HepG2 (cell line): ENCODE data around the gene TLE1. TPM values are rescaled to one million over a fixed set of nuclear protein-coding genes. Genes with fewer than 3 reads are reported as not detected.

Experiments
- CREB1 ChIP-seq, 2 experiments: fragments of 450-650 bp in 1 of 2; IDR thresholded peaks; 2 replicates each; pipeline ENCODE4 v1.6.1; 2016 to 2017; ENCODE audit warnings: control low read depth in 1 of 2, mild to moderate bottlenecking in 1 of 2, missing compliant biosample characterization in 1 of 2, missing genetic modification characterization in 1 of 2
- FOSL1 ChIP-seq: sonication (generic); formaldehyde crosslinking; IDR thresholded peaks from 2 replicates; pipeline ENCODE4 v1.9.0; 2021; ENCODE audit warnings: missing genetic modification reagents, borderline replicate concordance
- GATAD2A ChIP-seq: IDR thresholded peaks from 2 replicates; pipeline ENCODE4 v1.6.1; 2016
- ISL2 ChIP-seq: sonication (generic); formaldehyde crosslinking; IDR thresholded peaks from 2 replicates; pipeline ENCODE4 v1.5.0; 2020; ENCODE audit warnings: missing genetic modification reagents
- MYC ChIP-seq: sonication (generic); formaldehyde crosslinking; IDR thresholded peaks from 2 replicates; pipeline ENCODE4 v1.9.0; 2021; ENCODE audit warnings: missing genetic modification reagents, borderline replicate concordance
- POGZ ChIP-seq: sonication (generic); formaldehyde crosslinking; IDR thresholded peaks from 2 replicates; pipeline ENCODE4 v1.4.0; 2020; ENCODE audit warnings: mild to moderate bottlenecking, missing genetic modification reagents
- SOX13 ChIP-seq, 3 experiments: fragments of 450-650 bp in 1 of 3; sonication (generic) in 1 of 3; formaldehyde crosslinking in 1 of 3; IDR thresholded peaks in 2 of 3; conservative IDR thresholded peaks in 1 of 3; 2 replicates each; pipeline versions ENCODE4 v1.5.0 to v1.6.1; 2016 to 2020; ENCODE audit warnings: antibody characterized with exemption in 1 of 3, mild to moderate bottlenecking in 1 of 3, missing compliant biosample characterization in 1 of 3, missing genetic modification reagents in 1 of 3, moderate library complexity in 1 of 3
- TARDBP ChIP-seq: sonication (generic); formaldehyde crosslinking; IDR thresholded peaks from 2 replicates; pipeline ENCODE4 v1.8.0; 2022; ENCODE audit warnings: mild to moderate bottlenecking, missing genetic modification reagents
- TGIF2 ChIP-seq: IDR thresholded peaks from 2 replicates; pipeline ENCODE4 v1.6.1; 2016; ENCODE audit warnings: control low read depth, missing compliant biosample characterization
- ZNF331 ChIP-seq: sonication (generic); formaldehyde crosslinking; IDR thresholded peaks from 2 replicates; pipeline ENCODE4 v1.4.0; 2020; ENCODE audit warnings: missing genetic modification reagents
- ZNF354B ChIP-seq: sonication (generic); formaldehyde crosslinking; IDR thresholded peaks from 2 replicates; pipeline ENCODE4 v1.8.0; 2022; ENCODE audit warnings: mild to moderate bottlenecking, missing genetic modification reagents
- ZNF644 ChIP-seq: IDR thresholded peaks from 2 replicates; pipeline ENCODE4 v1.6.1; 2016; ENCODE audit warnings: low read depth
- ZNF7 ChIP-seq: IDR thresholded peaks from 2 replicates; pipeline ENCODE4 v1.6.1; 2016; ENCODE audit warnings: missing biosample characterization, missing genetic modification reagents
- polyA plus RNA-seq, 8 experiments: library from polyadenylated mRNA; depleted of rRNA in 3 of 8; stranded (reverse) in 7 of 8; unstranded in 1 of 8; fragments of >200 nt; fragmentation: Illumina TruSeq in 4 of 8; extraction: Trizol in 4 of 8; gene quantifications; 2 replicates each; pipeline versions ENCODE4 v1.2.1 to v1.2.3, GENCODE V29; 2011 to 2016; ENCODE audit warnings: low read depth in 4 of 8, missing spikeins in 1 of 8, mixed read lengths in 1 of 8; ENCODE audit not compliant: insufficient read depth in 1 of 8
- total RNA-seq, 5 experiments: library from RNA; depleted of rRNA; stranded (reverse); fragments of >200 nt; fragmentation: Illumina TruSeq; extraction: Trizol; gene quantifications; 2 replicates each; pipeline ENCODE4 v1.2.3, GENCODE V29; 2016; ENCODE audit warnings: low read depth in 1 of 5
- TF ChIP-seq, protein P1 (sequence below): sonication (generic); formaldehyde crosslinking; IDR thresholded peaks from 2 replicates; pipeline ENCODE4 v1.4.0; 2020; ENCODE audit warnings: missing genetic modification reagents, mild to moderate bottlenecking, borderline replicate concordance
- TF ChIP-seq, protein P2 (sequence below): sonication (generic); formaldehyde crosslinking; IDR thresholded peaks from 2 replicates; pipeline ENCODE4 v1.4.0; 2020; ENCODE audit warnings: missing genetic modification reagents, borderline replicate concordance
- TF ChIP-seq, protein P3 (sequence below): IDR thresholded peaks from 2 replicates; pipeline ENCODE4 v1.4.0; 2020; ENCODE audit warnings: mild to moderate bottlenecking, missing genetic modification reagents

Gene TLE1
- total and polyA plus RNA-seq, 2 of the 13 experiments (the other 11 are each of a cell fraction or from before 2014, with no cell fraction given) = 35.9 to 109 TPM

DNA sequence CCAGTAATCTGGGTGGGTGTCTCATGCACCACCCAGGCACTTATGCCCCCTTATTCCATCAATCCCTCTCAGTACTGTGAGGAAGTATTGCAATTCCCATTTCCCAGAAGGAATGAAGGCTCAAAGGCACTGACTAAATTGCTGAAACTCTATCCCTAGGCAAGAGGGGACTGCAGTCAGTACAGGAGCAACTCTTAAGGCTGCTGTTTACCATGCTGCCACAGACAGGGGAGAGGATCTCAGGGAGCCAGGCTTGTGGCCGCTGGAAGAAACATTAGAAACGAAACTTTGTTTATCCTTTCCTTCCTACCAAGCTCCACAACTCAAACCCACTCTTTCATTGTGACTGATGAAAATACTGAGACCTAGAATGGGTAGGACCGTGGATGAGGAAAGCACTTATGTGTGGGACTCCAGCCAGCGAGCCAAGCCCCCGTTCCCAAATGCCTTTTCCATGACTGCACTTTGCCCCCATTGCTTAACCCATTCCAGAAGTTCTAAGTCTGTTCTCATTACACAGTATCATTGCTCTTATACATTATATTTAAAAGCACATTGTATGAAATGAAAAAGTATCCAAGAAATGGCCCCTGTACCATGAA is 54.3 kb downstream of the TLE1 start (continued):
- TF ChIP-seq, protein P1, sequence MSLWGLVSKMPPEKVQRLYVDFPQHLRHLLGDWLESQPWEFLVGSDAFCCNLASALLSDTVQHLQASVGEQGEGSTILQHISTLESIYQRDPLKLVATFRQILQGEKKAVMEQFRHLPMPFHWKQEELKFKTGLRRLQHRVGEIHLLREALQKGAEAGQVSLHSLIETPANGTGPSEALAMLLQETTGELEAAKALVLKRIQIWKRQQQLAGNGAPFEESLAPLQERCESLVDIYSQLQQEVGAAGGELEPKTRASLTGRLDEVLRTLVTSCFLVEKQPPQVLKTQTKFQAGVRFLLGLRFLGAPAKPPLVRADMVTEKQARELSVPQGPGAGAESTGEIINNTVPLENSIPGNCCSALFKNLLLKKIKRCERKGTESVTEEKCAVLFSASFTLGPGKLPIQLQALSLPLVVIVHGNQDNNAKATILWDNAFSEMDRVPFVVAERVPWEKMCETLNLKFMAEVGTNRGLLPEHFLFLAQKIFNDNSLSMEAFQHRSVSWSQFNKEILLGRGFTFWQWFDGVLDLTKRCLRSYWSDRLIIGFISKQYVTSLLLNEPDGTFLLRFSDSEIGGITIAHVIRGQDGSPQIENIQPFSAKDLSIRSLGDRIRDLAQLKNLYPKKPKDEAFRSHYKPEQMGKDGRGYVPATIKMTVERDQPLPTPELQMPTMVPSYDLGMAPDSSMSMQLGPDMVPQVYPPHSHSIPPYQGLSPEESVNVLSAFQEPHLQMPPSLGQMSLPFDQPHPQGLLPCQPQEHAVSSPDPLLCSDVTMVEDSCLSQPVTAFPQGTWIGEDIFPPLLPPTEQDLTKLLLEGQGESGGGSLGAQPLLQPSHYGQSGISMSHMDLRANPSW (CRISPR knock-in tag) = no peak
- peak; percentile 44; the same call in 1 of the 2 replicates for TF ChIP-seq POGZ
- 0 out of 2 replicates have a peak, but pooled peaks have one; percentile 25 for TF ChIP-seq ISL2
- TF ChIP-seq TGIF2 (CRISPR knock-in tag) = 0 out of 2 replicates have a peak, but pooled peaks have one; percentile 32
- TF ChIP-seq ZNF644 (CRISPR knock-in tag) = peak; percentile 74; the same call in 1 of the 2 replicates
- no peak for TF ChIP-seq FOSL1 (CRISPR knock-in tag)
- 0 out of 2 replicates have a peak, but pooled peaks have one; percentile 18 for TF ChIP-seq ZNF331
- TF ChIP-seq, protein P2, sequence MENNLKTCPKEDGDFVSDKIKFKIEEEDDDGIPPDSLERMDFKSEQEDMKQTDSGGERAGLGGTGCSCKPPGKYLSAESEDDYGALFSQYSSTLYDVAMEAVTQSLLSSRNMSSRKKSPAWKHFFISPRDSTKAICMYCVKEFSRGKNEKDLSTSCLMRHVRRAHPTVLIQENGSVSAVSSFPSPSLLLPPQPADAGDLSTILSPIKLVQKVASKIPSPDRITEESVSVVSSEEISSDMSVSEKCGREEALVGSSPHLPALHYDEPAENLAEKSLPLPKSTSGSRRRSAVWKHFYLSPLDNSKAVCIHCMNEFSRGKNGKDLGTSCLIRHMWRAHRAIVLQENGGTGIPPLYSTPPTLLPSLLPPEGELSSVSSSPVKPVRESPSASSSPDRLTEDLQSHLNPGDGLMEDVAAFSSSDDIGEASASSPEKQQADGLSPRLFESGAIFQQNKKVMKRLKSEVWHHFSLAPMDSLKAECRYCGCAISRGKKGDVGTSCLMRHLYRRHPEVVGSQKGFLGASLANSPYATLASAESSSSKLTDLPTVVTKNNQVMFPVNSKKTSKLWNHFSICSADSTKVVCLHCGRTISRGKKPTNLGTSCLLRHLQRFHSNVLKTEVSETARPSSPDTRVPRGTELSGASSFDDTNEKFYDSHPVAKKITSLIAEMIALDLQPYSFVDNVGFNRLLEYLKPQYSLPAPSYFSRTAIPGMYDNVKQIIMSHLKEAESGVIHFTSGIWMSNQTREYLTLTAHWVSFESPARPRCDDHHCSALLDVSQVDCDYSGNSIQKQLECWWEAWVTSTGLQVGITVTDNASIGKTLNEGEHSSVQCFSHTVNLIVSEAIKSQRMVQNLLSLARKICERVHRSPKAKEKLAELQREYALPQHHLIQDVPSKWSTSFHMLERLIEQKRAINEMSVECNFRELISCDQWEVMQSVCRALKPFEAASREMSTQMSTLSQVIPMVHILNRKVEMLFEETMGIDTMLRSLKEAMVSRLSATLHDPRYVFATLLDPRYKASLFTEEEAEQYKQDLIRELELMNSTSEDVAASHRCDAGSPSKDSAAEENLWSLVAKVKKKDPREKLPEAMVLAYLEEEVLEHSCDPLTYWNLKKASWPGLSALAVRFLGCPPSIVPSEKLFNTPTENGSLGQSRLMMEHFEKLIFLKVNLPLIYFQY (CRISPR knock-in tag) = no peak
- no peak for TF ChIP-seq MYC (CRISPR knock-in tag)
- TF ChIP-seq GATAD2A (CRISPR knock-in tag) = peak; percentile 82
- TF ChIP-seq ZNF354B = no peak
- TF ChIP-seq ZNF7 (CRISPR knock-in tag) = no peak
- no peak for TF ChIP-seq SOX13 (IDR thresholded peaks at IDR 0.05)
- TF ChIP-seq SOX13 (CRISPR knock-in tag; conservative IDR thresholded peaks at IDR 0.05 in 1 of 2, IDR thresholded peaks at IDR 0.05 in 1 of 2) = peak in 1 of 2 experiments; percentile 52; a peak in 2 of 4 replicates
- peak; percentile 53; the same call in 1 of the 2 replicates for TF ChIP-seq TARDBP (CRISPR knock-in tag)
- no peak for TF ChIP-seq CREB1 (IDR thresholded peaks at IDR 0.05)
- TF ChIP-seq CREB1 (CRISPR knock-in tag; IDR thresholded peaks at IDR 0.05) = peak; percentile 24; the same call in 1 of the 2 replicates
- TF ChIP-seq, protein P3, sequence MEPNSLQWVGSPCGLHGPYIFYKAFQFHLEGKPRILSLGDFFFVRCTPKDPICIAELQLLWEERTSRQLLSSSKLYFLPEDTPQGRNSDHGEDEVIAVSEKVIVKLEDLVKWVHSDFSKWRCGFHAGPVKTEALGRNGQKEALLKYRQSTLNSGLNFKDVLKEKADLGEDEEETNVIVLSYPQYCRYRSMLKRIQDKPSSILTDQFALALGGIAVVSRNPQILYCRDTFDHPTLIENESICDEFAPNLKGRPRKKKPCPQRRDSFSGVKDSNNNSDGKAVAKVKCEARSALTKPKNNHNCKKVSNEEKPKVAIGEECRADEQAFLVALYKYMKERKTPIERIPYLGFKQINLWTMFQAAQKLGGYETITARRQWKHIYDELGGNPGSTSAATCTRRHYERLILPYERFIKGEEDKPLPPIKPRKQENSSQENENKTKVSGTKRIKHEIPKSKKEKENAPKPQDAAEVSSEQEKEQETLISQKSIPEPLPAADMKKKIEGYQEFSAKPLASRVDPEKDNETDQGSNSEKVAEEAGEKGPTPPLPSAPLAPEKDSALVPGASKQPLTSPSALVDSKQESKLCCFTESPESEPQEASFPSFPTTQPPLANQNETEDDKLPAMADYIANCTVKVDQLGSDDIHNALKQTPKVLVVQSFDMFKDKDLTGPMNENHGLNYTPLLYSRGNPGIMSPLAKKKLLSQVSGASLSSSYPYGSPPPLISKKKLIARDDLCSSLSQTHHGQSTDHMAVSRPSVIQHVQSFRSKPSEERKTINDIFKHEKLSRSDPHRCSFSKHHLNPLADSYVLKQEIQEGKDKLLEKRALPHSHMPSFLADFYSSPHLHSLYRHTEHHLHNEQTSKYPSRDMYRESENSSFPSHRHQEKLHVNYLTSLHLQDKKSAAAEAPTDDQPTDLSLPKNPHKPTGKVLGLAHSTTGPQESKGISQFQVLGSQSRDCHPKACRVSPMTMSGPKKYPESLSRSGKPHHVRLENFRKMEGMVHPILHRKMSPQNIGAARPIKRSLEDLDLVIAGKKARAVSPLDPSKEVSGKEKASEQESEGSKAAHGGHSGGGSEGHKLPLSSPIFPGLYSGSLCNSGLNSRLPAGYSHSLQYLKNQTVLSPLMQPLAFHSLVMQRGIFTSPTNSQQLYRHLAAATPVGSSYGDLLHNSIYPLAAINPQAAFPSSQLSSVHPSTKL (CRISPR knock-in tag) = peak; percentile 55
